GM12873 (cell line): ENCODE results near the gene ATG5.

ENCODE experiments used
- TF ChIP-seq, protein P1 (sequence below): IDR thresholded peaks from 2 replicates; pipeline ENCODE4 v1.5.1; 2012; ENCODE audit warnings: low read depth, mild to moderate bottlenecking, moderate library complexity, low read length, control low read depth; ENCODE audit not compliant: insufficient read depth; ENCODE audit errors: missing control alignments

ATG5 gene

DNA sequence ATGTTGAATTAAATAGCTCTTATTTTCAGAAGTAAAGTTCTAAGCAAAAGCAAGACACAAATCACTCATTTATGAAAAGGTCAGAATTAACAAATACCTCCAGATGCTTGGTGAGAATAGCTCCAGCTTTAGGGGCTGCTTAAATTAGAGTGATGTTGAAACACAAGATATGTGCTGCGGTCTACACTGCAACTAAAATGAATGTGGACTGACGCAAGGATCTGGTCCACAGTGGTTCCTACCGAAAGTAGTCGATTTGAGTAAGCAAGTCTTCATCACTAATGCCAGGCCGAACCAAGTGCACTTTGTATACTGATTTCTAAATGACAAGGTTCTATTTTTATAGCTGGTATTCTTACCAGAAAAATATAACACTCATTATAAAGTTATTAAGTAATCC, 143.1 kb downstream of the ATG5 start:
- TF ChIP-seq, protein P1, sequence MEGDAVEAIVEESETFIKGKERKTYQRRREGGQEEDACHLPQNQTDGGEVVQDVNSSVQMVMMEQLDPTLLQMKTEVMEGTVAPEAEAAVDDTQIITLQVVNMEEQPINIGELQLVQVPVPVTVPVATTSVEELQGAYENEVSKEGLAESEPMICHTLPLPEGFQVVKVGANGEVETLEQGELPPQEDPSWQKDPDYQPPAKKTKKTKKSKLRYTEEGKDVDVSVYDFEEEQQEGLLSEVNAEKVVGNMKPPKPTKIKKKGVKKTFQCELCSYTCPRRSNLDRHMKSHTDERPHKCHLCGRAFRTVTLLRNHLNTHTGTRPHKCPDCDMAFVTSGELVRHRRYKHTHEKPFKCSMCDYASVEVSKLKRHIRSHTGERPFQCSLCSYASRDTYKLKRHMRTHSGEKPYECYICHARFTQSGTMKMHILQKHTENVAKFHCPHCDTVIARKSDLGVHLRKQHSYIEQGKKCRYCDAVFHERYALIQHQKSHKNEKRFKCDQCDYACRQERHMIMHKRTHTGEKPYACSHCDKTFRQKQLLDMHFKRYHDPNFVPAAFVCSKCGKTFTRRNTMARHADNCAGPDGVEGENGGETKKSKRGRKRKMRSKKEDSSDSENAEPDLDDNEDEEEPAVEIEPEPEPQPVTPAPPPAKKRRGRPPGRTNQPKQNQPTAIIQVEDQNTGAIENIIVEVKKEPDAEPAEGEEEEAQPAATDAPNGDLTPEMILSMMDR = no peak

DNA sequence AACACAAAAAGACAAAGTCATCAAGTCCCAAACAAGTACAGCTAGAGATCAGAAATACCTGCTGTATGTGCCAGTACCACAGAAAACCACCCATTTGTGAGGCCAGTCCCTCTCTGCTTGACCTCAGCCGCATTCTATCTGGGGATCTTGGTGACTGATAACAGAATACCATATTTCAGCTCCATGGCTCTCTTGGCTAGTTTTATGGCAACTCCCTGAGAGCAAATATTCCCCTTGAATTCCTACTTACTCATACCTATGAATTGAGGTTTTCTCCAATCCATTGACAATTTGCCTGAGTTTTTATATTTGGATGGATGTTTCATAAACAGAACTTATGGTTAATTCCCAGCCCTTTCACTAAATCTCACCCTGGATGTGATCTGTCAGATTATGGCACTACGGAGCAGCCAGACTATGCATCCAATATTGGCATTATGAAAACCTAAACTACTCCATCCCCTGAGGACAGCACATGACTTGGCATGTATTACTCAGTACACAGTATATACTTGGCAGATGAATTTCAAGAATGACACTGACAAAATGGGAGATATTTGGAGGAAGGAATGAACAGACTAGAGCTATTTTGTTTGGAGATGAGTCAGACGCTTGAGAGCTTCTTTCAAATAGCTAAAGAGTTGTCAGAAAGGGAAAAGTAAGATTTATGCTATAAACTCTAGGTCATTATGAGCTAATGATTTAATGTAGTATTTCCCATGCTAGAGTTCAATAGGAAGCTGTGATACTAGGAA, 143.7 kb downstream of the ATG5 start:
- TF ChIP-seq, protein P1 = no peak

DNA sequence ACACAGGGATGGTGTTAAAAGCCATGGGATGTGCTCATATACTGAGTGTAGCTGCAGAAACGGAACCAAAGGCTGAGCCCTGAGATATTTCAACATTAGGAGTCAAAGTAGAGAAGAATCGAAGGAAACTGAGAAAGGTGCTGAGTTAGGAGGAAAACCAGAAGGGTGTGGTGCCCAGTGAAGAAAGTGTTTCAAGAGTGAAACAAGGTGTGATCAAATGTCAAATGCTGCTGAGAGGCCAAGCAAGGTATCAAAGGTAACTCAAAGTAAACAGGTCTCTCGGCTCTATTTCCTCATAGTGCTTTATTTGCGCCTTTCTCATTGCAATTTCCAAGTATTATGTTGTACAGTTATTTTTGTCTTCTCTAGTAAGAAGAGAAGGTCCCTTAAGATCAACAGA, 145.4 kb downstream of the ATG5 start:
- TF ChIP-seq, protein P1 = no peak

DNA sequence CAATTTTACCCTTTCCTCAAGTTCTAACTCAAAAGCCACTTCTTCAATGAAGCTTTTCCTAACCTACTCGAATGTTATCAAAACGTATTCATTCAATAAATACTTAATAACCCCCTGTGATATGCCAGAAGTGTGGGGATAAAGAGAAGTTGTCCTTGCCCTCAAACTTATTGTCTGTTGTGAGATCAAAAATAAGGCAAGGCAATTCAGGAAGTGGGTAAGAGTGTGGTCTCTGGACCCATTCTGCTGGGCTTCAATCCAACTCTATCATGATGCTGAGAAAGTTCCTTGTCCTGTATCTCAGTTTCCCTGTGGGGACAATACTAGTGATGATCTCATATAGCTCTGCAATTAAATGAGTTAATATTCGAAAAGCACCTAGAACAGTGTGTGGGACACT, 146.7 kb downstream of the ATG5 start:
- TF ChIP-seq, protein P1 = no peak

DNA sequence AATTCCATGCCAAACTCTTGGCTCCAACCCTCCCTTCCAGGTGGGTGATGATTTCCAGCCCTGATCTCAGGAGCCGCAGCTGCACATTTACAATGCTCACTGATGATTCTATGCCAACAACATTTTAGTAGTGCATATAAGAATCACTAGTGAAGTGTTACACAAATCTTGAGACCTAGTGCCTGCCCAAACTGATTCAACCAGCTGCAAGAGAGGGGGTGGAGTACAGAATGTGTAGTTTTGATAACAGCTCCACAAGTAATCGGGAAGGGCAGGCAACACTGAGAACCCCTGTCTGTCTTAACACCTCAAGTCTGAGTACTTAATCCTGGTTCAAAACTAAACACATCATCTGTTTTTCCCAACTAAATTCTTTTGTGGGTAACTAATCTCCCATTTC, 147.8 kb downstream of the ATG5 start:
- TF ChIP-seq, protein P1 = no peak

DNA sequence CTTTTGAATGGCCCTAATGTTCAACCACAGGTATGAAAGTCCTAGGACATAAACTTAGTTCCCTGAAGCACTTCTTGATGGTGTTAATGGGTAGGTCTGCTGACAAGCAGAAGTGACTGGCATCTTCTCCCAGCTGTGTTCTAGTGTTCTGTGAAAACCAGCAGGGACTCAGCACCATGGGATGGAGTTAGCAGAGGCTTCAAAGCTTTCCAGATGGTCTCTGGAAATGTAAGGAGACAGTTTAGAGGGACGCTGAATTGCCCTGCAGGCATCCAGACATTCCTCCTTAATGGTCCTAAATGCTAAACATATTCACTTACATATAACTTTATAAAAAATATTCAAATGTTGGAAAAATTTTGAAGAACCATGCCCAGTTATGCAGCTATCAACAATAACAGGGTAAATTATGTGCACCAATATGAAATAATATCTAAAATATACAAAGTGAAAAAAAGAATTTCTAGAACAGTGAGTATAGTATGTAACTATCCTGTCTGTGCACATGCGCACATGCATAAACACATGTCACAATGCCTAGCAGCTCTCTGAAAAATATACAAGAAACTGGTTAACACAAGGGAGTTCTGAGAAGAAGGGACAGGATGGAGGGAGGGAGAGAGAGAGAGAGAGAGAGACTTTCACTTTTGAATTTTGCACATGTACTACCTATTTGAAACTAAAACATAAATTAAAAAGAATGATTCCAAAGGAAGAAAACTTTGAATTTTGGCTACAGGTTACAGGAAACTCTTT, 152.3 kb downstream of the ATG5 start:
- TF ChIP-seq, protein P1 = no peak

DNA sequence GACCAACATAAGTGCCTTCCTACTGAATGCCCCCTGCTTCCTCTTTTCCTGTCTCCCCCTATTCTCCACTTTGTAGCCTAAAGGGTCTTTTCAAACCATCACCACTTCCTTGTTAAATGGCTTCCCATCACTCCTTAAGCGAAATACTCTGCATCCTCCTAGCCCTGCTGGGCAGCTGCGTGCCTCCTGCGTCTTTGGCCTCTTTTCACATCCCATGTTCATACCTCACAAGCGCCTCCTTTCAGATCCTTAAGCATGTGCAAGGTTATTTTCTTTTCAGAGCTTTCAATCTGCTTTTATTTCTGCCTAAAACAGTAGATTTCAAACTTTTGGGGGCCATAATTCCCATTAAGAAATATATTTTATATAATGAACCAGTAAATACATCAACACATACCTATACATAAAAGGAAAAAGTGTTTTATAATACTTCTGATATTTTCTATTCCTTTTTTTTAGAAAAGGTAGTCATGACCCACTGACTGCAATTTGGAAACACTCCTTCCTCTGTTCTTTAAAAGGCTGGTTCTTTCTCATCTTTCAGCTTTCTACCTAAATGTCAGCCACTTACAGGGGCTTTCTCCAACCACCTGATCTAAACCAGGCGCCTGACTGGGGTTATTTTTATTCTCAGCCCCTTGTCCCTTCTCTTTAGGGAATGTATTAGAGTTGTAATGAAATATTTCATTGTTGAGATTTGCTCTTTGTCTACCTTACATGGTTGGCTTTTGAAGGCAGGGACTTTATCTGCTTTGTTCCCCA, 155.3 kb downstream of the ATG5 start:
- TF ChIP-seq, protein P1 = no peak
